WERI-Rb-1 (cell line): Measurements from ENCODE around the gene CCR9.

Experiments used
- DNase-seq: peaks from one replicate; pipeline ENCODE4 v3.0.0-alpha.2; 2020
- H3K27ac ChIP-seq: fragments of 250-450 bp; sonication (Bioruptor Pico); 2 replicates; pipeline ENCODE4 v1.5.1; 2020; ENCODE audit warnings: mild to moderate bottlenecking, moderate library complexity
- H3K27me3 ChIP-seq: fragments of 250-450 bp; sonication (Bioruptor Pico); 2 replicates; pipeline ENCODE4 v1.5.1; 2021; ENCODE audit warnings: mild to moderate bottlenecking, low read depth, moderate library complexity; ENCODE audit not compliant: insufficient read depth, severe bottlenecking
- H3K36me3 ChIP-seq: fragments of 250-450 bp; sonication (Bioruptor Pico); 2 replicates; pipeline ENCODE4 v1.5.1; 2020; ENCODE audit warnings: mild to moderate bottlenecking, moderate library complexity
- H3K4me3 ChIP-seq: 2 replicates; pipeline ENCODE4 v1.5.1; 2011; ENCODE audit warnings: low read depth, mild to moderate bottlenecking, control low read depth, low read length
- H3K9me3 ChIP-seq: fragments of 250-450 bp; sonication (Bioruptor Pico); 2 replicates; pipeline ENCODE4 v1.5.1; 2021; ENCODE audit warnings: mild to moderate bottlenecking, moderate library complexity; ENCODE audit not compliant: severe bottlenecking
- TF ChIP-seq, protein P1 (sequence below): IDR thresholded peaks from 2 replicates; pipeline ENCODE4 v1.5.1; 2011; ENCODE audit warnings: low read depth, mild to moderate bottlenecking, control low read depth, inconsistent platforms, low read length

Gene CCR9

GRCh38 chr3:45874677-45875346, 11.5 kb upstream of the CCR9 start:
- DNase-seq = peak; percentile 13
- no peak overlapping the region for H3K4me3 ChIP-seq
- TF ChIP-seq, protein P1, sequence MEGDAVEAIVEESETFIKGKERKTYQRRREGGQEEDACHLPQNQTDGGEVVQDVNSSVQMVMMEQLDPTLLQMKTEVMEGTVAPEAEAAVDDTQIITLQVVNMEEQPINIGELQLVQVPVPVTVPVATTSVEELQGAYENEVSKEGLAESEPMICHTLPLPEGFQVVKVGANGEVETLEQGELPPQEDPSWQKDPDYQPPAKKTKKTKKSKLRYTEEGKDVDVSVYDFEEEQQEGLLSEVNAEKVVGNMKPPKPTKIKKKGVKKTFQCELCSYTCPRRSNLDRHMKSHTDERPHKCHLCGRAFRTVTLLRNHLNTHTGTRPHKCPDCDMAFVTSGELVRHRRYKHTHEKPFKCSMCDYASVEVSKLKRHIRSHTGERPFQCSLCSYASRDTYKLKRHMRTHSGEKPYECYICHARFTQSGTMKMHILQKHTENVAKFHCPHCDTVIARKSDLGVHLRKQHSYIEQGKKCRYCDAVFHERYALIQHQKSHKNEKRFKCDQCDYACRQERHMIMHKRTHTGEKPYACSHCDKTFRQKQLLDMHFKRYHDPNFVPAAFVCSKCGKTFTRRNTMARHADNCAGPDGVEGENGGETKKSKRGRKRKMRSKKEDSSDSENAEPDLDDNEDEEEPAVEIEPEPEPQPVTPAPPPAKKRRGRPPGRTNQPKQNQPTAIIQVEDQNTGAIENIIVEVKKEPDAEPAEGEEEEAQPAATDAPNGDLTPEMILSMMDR = no peak
- H3K27me3 ChIP-seq = no peaks in the 10 kb centered on the region
- H3K27ac ChIP-seq = no peak overlapping the region
- peaks cover 4% of the 10 kb centered on the region for H3K9me3 ChIP-seq
- no peaks in the 10 kb centered on the region for H3K36me3 ChIP-seq

- Histone ChIP-seq H3K27me3 (no peaks in the 10 kb centered on the region), H3K36me3 (no peaks in the 10 kb centered on the region), H3K27ac (no peak overlapping the region), H3K4me3 (no peak overlapping the region), H3K9me3 (peaks cover 4% of the 10 kb centered on the region)
- no peak for DNase-seq
- TF ChIP-seq, protein P1 = no peak
Observed at GRCh38 chr3:45878124-45878523, 8.2 kb upstream of the CCR9 start.

GRCh38 chr3:45880725-45881077, 5.6 kb upstream of the CCR9 start:
- Histone ChIP-seq H3K9me3 (no peaks in the 10 kb centered on the region), H3K4me3 (no peak overlapping the region), H3K36me3 (no peaks in the 10 kb centered on the region), H3K27me3 (no peaks in the 10 kb centered on the region), H3K27ac (no peak overlapping the region)
- no peak for DNase-seq
- TF ChIP-seq, protein P1 = no peak

DNA sequence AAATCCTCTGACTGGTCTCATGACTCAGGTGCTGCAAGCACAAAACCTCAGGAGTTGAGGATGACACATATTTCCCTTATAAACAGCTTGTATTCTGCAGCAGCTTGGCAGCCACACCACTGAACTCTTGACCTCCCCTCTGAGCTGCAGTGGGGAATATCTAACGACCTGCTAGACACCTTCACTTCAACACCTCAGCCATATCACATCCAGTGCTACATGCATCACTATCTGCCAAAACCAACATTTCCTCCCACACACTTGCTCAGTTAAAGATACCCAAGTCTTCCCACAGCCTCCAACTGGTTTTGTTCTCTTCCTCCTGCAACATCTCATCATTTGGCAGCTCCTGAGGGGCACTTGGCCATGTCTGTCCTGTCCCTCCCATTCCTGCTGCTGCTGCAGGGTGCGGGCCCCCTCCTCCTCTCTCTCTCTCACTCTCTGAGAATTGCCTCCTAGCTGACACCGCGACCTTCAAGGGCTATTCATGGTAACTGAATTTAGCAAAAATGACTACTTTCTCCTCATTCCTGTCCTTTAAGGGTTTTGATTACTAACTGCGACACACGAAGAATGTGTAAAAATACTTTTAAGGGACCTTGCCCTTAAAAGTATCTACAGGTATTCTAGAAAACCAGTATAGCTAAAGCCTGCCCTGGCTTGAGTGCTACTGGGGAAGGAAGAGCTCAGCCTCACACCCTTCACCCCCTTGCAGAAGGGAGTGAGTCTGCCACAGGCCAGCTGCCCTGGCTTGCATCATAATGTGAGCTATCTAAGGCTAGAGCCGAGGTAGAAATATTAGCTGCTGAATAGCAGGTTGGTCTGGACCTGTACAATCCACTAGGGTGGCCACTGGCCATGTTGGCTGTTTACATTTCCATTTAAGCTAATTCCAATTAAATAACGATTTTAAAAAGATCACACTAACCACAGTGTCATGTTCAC, 5.0 kb upstream of the CCR9 start:
- DNase-seq = no peak
- no peaks in the 10 kb centered on the region for H3K9me3 ChIP-seq
- H3K4me3 ChIP-seq = no peak overlapping the region
- TF ChIP-seq, protein P1 = no peak
- no peak overlapping the region for H3K27ac ChIP-seq
- H3K36me3 ChIP-seq = no peaks in the 10 kb centered on the region
- no peaks in the 10 kb centered on the region for H3K27me3 ChIP-seq

DNA sequence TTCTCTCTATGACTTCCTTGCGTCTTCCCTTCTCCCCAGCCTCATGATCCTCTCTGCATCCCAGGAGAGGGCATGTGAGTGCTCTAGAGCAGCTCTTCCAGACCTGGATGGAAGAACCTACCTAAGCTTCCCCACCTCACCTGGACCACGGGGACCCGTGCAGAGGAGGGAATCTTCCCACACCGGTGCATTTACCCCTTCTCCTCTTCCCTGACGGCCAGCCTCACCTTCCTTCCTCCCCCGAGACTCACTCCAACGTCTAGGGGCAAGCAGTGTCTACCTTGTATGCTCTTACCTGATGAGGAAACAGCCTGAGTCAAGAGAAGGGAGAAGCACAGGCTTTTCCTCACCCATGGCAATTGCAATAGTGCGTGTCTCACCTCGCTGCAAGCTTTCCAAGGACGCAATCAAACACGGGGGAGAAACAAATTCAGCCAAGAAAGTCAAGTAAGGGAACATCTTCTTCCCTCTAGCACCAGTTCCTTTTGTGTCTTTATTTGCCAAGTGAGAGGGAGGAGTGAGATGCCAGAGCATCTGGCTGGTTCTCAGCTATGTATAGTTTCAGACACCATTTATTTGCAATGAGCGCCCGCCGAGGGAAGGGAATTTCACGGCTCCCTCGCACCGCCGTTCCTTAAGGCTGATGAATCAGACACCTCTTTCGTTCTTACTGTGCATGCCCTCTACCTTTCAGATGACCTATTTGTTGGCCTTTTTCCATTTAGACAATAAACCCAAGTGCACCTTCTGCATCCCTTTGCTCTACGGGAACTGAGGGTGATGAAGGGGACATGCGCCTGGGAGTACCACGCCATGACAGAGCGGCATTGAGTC, 1.8 kb upstream of the CCR9 start:
- no peaks in the 10 kb centered on the region for H3K36me3 ChIP-seq
- no peak for DNase-seq
- no peak overlapping the region for H3K4me3 ChIP-seq
- TF ChIP-seq, protein P1 = no peak
- H3K27me3 ChIP-seq = no peaks in the 10 kb centered on the region
- H3K27ac ChIP-seq = no peak overlapping the region
- H3K9me3 ChIP-seq = no peaks in the 10 kb centered on the region
